K562 (cell line): ENCODE results near the gene MEGF11. TPM values are rescaled to one million over a fixed set of nuclear protein-coding genes. Genes with fewer than 3 reads are reported as not detected.

Experiments
- ZBTB40 ChIP-seq, 2 experiments: fragments of 450-650 bp in 1 of 2; sonication (generic) in 1 of 2; formaldehyde crosslinking in 1 of 2; IDR thresholded peaks; 2 replicates each; pipeline versions ENCODE4 v1.7.1 to v1.9.0; 2016 to 2022; ENCODE audit warnings: inconsistent platforms in 1 of 2, mild to moderate bottlenecking in 1 of 2, missing genetic modification reagents in 1 of 2
- polyA plus RNA-seq, 8 experiments: library from polyadenylated mRNA; depleted of rRNA in 4 of 8; stranded (reverse) in 5 of 8; unstranded in 3 of 8; fragments of >200 nt; fragmentation: Nextera tagmentation in 2 of 8; fragmentation: Illumina TruSeq in 1 of 8; extraction: Ambion mirVana in 2 of 8; extraction: Trizol in 1 of 8; gene quantifications; 2 replicates each; pipeline versions ENCODE4 v1.2.1 to v1.2.3, GENCODE V29; 2011 to 2014; ENCODE audit warnings: inconsistent platforms in 1 of 8, missing spikeins in 1 of 8
- total RNA-seq, 7 experiments: library from RNA; depleted of rRNA in 6 of 7; stranded (reverse); fragments of >200 nt in 6 of 7; fragmentation: Illumina TruSeq in 2 of 7; extraction: Trizol in 2 of 7; gene quantifications; 2 replicates each; pipeline versions ENCODE4 v1.2.1 to v1.2.3, GENCODE V29; 2011 to 2021; ENCODE audit warnings: low replicate concordance in 1 of 7

Gene MEGF11
- total and polyA plus RNA-seq, 9 of the 15 experiments (the other 6 are each of a cell fraction or from before 2014, with no cell fraction given) = 0.06 to 0.23 (median 0.20) TPM; not detected in 6

GRCh38 chr15:65963358-65963757 lies 290.2 kb downstream of the MEGF11 start (continued):
- no peak for TF ChIP-seq ZBTB40 (IDR thresholded peaks at IDR 0.05)
- no peak for TF ChIP-seq ZBTB40 (CRISPR knock-in tag; IDR thresholded peaks at IDR 0.05)
